ENCODE results near the gene LDAF1.

GRCh38 chr16:21161211-21161610 lies 2.7 kb downstream of the LDAF1 start:
- TF ChIP-seq, protein P1, sequence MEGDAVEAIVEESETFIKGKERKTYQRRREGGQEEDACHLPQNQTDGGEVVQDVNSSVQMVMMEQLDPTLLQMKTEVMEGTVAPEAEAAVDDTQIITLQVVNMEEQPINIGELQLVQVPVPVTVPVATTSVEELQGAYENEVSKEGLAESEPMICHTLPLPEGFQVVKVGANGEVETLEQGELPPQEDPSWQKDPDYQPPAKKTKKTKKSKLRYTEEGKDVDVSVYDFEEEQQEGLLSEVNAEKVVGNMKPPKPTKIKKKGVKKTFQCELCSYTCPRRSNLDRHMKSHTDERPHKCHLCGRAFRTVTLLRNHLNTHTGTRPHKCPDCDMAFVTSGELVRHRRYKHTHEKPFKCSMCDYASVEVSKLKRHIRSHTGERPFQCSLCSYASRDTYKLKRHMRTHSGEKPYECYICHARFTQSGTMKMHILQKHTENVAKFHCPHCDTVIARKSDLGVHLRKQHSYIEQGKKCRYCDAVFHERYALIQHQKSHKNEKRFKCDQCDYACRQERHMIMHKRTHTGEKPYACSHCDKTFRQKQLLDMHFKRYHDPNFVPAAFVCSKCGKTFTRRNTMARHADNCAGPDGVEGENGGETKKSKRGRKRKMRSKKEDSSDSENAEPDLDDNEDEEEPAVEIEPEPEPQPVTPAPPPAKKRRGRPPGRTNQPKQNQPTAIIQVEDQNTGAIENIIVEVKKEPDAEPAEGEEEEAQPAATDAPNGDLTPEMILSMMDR (IDR thresholded peaks at IDR 0.05 in 8 of 11, conservative IDR thresholded peaks at IDR 0.05 in 3 of 11) = no peak
- no peak for TF ChIP-seq POLR2A (IDR thresholded peaks at IDR 0.05)

Measured in spleen (tissue), 7 donors.